Thyroid gland (tissue), 4 donors: ENCODE results near the gene RHOB. TPM values are rescaled to one million over a fixed set of nuclear protein-coding genes. Genes with fewer than 3 reads are reported as not detected.

Experiments
- DNase-seq, 2 donors: peaks; one replicate each; pipeline ENCODE4 v3.0.0-alpha.2; 2019
- H3K27ac ChIP-seq, 3 donors: fragments of 200-600 bp; sonication (generic); 1 replicate in 2 of 3; 2 replicates in 1 of 3; pipeline ENCODE4 v1.5.1; 2016 to 2019; ENCODE audit warnings: mild to moderate bottlenecking in 1 of 3, moderate library complexity in 1 of 3
- H3K27me3 ChIP-seq: fragments of 200-600 bp; sonication (generic); one replicate; pipeline ENCODE4 v1.5.1; 2019
- H3K36me3 ChIP-seq, 2 donors: fragments of 200-600 bp; sonication (generic); one replicate each; pipeline ENCODE4 v1.5.1; 2016 to 2019
- H3K4me1 ChIP-seq, 2 donors: fragments of 200-600 bp; sonication (generic); one replicate each; pipeline ENCODE4 v1.5.1; 2017 to 2019
- H3K4me3 ChIP-seq, 3 donors: fragments of 200-600 bp; sonication (generic); replicated peaks in 1 of 3; 1 replicate in 2 of 3; 2 replicates in 1 of 3; pipeline ENCODE4 v1.5.1; 2016; ENCODE audit warnings: mild to moderate bottlenecking in 1 of 3
- H3K9me3 ChIP-seq: fragments of 200-600 bp; sonication (generic); one replicate; pipeline ENCODE4 v1.5.1; 2017
- POLR2A ChIP-seq, 2 donors: fragments of 450-650 bp; IDR thresholded peaks; one replicate each; pipeline ENCODE4 v1.6.1; 2017; ENCODE audit warnings: antibody characterized with exemption in 2 of 2, mild to moderate bottlenecking in 2 of 2, moderate library complexity in 1 of 2
- WGBS, 2 donors: methylation state at CpG; one replicate each; pipeline ENCODE4 v1.1.5; 2017; 5-methylcytosine and 5-hydroxymethylcytosine counted together
- intact Hi-C: fragments of 100-400 bp; cut with DNase I; formaldehyde crosslinking; loops from one replicate; pipeline ENCODE4 v1.15.1; 2023
- total RNA-seq, 4 donors: library from RNA; depleted of rRNA; stranded (reverse); fragments of >200 nt; gene quantifications; one replicate each; pipeline ENCODE4 v1.2.3, GENCODE V29; 2016
- TF ChIP-seq, protein P1 (sequence below), 6 experiments: fragments of 200-600 bp in 3 of 6; fragments of 450-650 bp in 3 of 6; sonication (generic) in 3 of 6; IDR thresholded peaks; one replicate each; pipeline ENCODE4 v1.5.1; 2016 to 2019; ENCODE audit warnings: antibody characterized with exemption in 6 of 6, mild to moderate bottlenecking in 2 of 6, inconsistent platforms in 1 of 6, moderate library complexity in 1 of 6

RHOB gene
- total RNA-seq, 4 donors from 2014 or later, result 238 to 381 (median 271) TPM

DNA sequence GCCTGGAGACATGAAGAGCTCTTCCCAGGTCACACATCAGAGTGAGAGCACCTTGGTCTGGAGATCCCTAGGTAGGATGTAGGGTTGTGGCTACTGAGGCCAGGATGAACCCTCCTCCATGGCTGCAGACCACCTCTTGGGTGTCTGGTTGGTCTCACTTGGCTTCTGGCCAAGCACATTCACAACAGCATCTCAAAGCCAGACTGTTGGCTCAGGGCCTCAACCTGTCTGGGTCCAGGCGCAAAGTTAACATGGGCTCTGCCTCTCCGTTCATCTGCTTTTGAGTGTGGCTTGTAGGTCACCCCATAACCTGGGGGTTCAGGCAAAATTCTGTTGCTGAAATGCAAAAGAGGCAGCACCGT is 40.1 kb downstream of the RHOB start:
- no peak for TF ChIP-seq POLR2A (IDR thresholded peaks at IDR 0.05)
- TF ChIP-seq, protein P1, sequence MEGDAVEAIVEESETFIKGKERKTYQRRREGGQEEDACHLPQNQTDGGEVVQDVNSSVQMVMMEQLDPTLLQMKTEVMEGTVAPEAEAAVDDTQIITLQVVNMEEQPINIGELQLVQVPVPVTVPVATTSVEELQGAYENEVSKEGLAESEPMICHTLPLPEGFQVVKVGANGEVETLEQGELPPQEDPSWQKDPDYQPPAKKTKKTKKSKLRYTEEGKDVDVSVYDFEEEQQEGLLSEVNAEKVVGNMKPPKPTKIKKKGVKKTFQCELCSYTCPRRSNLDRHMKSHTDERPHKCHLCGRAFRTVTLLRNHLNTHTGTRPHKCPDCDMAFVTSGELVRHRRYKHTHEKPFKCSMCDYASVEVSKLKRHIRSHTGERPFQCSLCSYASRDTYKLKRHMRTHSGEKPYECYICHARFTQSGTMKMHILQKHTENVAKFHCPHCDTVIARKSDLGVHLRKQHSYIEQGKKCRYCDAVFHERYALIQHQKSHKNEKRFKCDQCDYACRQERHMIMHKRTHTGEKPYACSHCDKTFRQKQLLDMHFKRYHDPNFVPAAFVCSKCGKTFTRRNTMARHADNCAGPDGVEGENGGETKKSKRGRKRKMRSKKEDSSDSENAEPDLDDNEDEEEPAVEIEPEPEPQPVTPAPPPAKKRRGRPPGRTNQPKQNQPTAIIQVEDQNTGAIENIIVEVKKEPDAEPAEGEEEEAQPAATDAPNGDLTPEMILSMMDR (IDR thresholded peaks at IDR 0.05), result no peak
- no peaks in the 10 kb centered on the region for H3K9me3 ChIP-seq
- peaks cover 0 to 32% of the 10 kb centered on the region in 2 donors for H3K4me1 ChIP-seq
- no peaks in the 10 kb centered on the region for H3K36me3 ChIP-seq
- DNase-seq, result no peak
- WGBS, 2 donors, result 96 to 100% methylated on average over 3 of the region's 3 CpGs
- H3K27me3 ChIP-seq, result no peaks in the 10 kb centered on the region
- H3K4me3 ChIP-seq, result no peak overlapping the region
- intact Hi-C loops, result no loop called here
- H3K27ac ChIP-seq, result no peak overlapping the region

DNA sequence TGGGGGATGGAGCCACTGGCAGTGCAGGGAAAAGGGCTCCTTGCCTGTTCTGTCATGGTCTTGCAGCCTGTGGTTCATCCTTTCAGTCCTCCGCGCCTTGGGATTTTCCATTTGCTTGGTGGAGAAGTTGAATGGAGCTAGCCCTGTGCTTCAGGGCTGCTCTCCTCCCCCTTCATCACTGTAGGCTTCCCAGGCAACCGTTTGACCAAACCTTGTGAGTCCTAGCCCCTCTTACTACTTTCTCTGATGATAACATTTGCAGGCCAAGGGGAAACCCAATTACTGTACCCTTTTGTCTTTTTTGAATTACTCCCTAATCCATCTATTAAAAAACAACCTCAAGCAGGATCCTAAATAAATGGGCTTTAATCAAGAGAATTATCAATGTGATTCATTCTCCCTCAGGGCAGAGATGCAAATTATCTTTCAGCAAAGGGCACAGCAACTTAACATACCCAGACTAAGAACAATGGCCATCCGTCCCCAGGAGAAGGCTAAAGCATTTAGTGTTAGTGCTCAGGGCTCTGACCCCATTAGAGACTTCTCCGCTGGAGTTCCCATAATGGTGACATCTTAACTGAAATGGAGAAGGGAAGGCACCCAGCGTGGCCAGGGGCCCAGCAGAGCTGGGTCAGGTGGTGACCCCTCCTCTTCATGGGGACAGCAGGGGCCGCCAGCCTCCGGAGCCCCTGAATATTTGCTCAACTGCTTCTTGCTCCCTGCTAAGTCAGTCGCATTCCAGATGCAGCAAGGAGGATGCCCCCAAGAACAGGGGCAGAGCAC is 40.7 kb downstream of the RHOB start:
- intact Hi-C loops, result no loop called here
- TF ChIP-seq, protein P1 (IDR thresholded peaks at IDR 0.05), result no peak
- no peak for TF ChIP-seq POLR2A (IDR thresholded peaks at IDR 0.05)
- H3K27me3 ChIP-seq, result no peaks in the 10 kb centered on the region

DNA sequence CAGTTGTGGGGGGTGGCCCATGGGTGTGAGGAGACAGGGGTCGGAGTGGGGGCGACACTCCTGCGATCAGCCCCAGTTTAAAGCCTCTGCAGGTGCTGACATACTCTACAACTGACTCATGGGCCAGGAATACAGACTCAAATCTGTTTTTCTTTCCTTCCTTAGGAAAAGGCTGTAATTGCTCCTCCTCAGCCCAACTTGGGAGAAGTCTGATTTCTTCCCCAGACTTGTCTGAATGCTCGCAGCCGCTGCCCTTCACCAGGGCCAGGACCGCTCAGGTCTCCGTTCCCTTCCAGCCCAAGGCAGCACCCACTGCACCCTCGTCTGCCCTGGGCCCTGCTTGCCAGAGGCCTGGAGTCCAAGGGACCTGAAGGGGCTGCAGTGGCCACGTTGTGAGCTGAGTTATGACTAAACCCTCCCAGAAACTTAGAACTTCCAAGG is 41.3 kb downstream of the RHOB start:
- 89 to 94% methylated on average over 8 to 9 of the region's 9 CpGs for WGBS, 2 donors
- Histone ChIP-seq H3K4me3 (no peak overlapping the region), H3K36me3 (no peaks in the 10 kb centered on the region), H3K4me1 (peaks cover 0 to 27% of the 10 kb centered on the region in 2 donors), H3K9me3 (no peaks in the 10 kb centered on the region), H3K27ac (no peak overlapping the region), H3K27me3 (no peaks in the 10 kb centered on the region)
- no peak for DNase-seq
- intact Hi-C loops, result no loop called here
- no peak for TF ChIP-seq POLR2A (IDR thresholded peaks at IDR 0.05)
- TF ChIP-seq, protein P1 (IDR thresholded peaks at IDR 0.05), result no peak

More for the DNA sequence above, 40.7 kb downstream of the RHOB start:
- Histone ChIP-seq H3K27ac (no peak overlapping the region), H3K9me3 (no peaks in the 10 kb centered on the region), H3K36me3 (no peaks in the 10 kb centered on the region), H3K4me1 (peaks cover 0 to 32% of the 10 kb centered on the region in 2 donors), H3K4me3 (no peak overlapping the region)
- 88 to 89% methylated on average over 8 to 9 of the region's 9 CpGs for WGBS, 2 donors
- no peak for DNase-seq

DNA sequence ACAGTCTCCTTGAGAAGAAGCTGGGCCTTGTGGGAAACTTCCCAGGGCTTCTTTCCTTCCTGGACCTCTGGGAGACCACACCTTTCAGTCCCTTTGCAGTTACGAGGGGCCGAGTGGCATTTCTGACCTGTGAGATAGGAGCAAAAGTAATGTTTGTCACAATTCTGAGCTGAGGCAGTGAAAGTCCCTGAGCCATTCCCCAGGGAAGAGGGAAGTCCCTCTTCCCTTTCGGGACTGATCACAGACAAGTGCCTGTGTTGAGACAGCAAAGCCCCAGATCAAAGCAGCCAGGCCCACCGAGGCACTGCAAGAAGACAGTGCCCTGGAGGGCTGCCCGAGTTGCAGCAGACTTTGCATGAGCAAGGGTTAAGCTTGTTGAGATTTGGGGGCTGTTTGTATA is 41.9 kb downstream of the RHOB start:
- no peak for DNase-seq
- Histone ChIP-seq H3K4me1 (peaks cover 0 to 22% of the 10 kb centered on the region in 2 donors), H3K9me3 (no peaks in the 10 kb centered on the region), H3K4me3 (no peak overlapping the region), H3K36me3 (no peaks in the 10 kb centered on the region), H3K27ac (no peak overlapping the region), H3K27me3 (no peaks in the 10 kb centered on the region)
- 71 to 88% methylated on average over 4 to 5 of the region's 5 CpGs for WGBS, 2 donors
- no peak for TF ChIP-seq POLR2A (IDR thresholded peaks at IDR 0.05)
- TF ChIP-seq, protein P1 (IDR thresholded peaks at IDR 0.05), result no peak
- intact Hi-C loops, result no loop called here
